Endometrium (tissue), 2 donors: ENCODE results near the gene CCT5.
"Not testable (repeated sequence)": the region's sequence is repeated elsewhere in the genome, so short reads cannot be mapped to it uniquely, and the experiment has no call there.

ENCODE experiments used
- FAIRE-seq: peaks from 2 replicates; lab custom pipeline; 2012; peaks lifted over from hg19 to GRCh38; lab: Jason Lieb, UNC
- donor health status: control.
- donor health status: control.

The CCT5 gene

DNA sequence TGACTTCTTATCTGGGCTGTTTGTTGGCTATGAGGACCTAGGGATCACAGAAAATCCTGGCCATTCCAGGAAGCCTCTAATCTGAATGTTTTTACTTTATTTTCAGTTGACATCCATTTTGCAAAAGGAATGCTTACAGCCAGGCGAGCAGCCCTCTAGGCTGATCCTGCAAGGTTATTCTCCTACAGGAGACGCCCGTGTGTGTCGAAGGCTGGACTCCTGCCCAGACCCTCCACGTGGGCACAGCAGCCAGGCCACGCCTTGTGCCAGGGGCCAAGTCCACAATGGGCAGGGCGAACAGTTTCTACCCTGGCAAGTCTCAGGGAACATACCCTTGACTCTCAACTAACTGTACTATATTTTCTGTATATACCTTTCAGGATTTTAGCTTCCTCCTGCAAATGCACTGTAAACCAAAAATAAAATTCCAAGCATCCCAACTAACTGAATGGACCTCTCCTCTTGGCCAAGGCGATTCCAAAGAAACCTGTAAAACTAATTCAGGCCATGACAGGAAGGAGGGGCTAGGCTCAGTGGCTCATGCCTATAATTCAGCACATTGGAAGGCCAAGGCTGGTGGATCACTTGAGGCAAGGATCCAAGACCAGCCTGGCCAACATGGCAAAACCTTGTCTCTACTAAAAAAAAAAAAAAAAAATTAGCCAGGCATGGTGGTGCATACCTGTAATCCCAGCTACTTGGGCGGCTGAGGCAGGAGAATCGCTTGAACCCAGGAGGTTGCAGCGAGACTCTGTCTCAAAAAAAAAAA lies 51.9 kb downstream of the CCT5 start:
- no peak for FAIRE-seq

DNA sequence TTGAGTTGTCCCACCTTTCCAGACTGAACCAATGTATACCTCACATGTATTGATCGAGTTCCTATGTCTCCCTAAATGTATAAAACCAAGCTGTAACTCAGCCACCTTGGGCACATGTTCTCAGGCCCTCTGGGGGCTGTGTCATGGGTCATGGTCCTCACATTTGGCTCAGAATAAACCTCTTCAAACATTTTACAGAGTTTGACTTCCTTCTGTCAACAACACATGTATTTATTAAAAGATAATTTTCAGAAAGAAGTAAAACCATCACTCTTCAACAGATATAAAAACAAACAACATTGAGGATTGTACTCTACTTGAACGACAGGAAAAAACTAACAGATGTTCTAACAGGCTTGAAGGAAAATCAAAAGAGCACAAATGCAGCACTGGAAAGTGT lies 53.1 kb downstream of the CCT5 start:
- FAIRE-seq = no peak

DNA sequence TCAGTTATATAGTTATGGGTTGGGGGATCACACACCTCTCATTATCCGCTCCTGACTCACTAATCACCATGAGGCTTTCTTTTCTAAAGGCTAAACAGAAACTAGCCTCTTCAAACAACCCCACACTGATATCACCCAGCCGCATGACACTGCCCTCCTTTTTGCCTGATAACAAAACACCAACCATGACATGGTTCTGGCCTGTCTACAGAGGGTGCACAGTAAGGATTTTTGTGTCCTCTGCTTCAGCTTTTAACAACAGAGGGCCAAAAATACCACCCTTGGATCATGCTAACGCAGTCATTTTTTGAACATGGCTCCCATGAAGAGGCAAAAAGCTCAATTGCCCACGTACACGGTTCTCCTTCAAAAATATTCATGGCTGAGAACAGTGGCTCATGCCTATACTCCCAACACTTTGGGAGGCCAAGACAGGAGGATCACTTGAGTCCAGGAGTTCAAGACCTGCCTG lies 53.7 kb downstream of the CCT5 start:
- FAIRE-seq = no peak

DNA sequence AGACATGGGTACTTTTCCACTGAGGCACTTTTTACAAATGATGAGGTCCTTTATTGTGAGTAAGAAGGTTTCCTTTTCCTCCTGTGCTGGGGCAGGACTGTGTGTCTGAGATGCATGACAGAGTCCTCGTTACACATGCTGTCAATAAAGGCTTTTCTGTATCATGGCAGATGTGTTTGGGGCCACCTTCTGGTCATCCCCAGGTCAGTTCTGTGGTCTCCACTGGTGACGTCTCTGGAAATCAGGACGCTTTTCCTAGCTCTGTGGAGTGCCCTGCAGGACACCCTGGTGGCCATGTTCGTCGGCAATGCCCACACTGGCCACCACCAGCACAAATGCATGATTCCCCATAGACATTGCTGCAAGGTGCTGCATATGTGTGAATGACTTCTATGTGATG lies 54.9 kb downstream of the CCT5 start:
- FAIRE-seq = no peak

DNA sequence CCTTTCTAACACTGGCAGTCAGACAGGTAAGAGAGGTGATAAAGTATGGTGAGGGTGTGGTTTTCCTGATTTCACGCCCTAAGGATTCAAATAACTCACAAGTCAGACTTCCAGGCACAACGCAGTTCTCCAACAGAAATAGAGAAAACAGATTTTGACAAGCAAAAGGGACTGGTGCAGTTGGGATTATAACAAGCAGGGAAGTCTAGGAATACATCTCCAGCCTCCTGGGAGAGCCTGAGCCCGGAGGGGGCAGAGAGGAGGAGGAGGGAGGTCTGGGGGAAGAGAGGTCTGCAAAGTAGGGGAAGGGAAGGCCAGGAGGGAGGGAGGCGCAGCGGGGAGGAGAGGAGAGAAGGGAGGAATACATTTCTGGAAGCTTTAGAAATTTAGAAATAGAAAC lies 56.0 kb downstream of the CCT5 start:
- no peak for FAIRE-seq

DNA sequence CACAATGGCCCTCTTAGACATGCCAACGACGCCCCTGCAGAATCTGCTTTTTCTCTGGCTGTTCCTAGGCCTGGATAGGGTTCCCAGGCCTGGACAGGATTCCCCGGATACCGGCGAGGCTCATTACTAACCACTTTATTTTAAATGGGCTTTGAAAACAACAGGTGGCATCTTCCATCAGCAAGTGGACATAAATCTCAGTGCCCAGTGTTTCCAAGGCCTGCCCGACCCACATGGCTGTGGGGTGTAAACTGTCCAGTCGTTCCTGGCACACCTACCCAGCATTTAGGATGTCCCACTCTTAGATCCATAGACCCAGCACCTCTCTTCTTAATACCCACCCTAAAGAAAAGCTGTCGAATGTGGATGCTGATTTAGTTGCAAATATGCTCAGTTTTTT lies 56.7 kb downstream of the CCT5 start:
- no peak for FAIRE-seq

DNA sequence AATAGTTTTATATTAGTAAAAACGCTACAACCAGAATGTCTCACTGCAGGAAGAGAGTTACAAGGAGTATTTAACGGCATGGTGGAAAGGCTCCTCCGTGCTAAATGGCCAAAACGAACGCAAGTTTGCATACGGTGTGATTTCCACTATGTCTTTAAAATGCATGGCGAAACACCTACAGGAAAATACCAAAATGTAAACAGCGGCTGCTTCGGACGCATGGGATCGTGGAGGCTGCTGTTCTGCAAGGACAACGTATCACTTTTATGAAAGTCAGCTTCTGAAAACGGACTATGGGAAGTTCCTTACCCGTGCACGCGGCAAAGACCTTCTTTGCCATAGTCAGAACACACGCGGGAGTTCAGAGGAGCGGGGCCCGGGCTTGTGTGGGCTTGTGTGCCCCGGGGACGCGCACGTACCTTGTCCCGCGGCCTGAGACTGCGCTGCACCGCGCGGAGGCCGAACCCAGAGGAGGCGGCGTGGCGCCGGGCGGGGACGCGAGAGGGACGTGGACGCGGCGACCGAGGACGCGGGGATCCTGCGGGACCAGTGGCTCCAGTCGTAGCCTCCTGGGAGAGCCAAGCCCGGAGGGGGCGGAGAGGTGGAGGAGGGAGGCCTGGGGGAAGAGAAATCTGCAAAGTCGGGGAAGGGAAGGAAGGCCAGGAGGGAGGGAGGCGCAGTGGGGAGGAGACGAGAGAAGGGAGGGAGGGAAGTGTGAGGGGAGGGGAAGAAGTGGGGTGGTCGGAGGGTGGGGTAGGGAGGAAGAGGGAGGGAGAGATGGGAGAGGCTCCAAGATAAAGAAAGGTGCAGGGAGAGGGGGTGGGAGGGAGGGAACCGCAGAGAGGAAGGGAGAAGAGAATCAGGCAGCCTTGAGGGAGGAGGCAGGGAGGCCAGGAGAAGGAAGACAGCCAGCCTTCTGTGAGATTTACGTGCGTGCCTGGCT lies 57.4 kb downstream of the CCT5 start, which contains the start of gene CMBL:
TSS of gene CMBL (minus strand) at position 697 of the 943 bp plus-strand sequence. CDS start 17,140 bp downstream, outside the sequence.
- no peak for FAIRE-seq

DNA sequence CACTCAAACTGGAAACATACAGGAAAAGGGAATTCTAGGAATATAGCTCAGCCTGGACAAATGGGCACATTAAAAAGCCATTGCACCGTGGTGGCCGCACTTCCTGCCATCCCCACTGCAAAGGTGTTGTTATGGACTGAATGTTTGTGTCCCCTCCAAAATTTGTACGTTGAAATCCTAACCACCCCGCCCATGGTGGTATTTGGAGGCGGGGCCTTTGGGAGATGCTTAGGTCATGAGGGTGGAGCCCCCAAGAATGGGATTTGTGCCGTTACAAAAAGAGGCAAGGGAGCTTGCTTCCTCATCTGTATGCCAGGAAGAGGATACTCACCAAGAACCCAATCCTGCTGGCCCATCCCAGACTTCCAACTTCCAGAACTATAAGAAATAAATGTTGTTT lies 58.8 kb downstream of the CCT5 start:
- FAIRE-seq = no peak

DNA sequence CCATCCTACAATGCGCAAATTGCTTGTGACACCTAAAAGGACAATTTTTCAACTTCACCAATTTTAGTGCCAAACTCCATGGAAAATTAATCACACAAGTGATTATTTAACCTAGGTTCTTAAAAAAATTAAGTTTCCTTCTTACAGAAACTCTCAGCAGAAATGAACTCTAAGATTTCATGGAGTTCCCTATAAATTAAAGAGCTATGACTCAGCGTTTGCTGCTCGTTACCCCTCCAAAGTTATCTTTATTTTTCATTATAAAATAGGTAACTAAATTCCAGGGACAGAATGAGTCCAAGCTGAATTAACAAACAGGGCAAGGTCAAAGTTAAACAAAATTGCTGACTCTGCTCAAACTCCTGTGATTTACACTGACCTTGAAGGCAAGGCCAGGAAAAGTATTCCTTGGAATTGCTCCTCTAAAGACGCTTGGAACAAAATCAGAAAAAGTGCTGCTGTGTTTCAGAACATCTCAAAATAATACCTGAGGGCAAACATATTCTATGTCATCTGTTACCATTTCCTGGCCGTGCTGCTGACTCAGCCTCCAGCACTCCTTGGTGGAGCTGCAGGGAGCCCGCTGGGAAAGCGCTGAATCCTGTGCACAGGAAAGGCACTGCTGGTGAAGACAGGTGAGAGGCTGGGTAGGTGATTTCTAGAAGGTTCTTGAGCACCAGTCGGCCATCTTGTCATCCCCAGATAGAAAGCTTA lies 60.1 kb downstream of the CCT5 start:
- FAIRE-seq = no peak

DNA sequence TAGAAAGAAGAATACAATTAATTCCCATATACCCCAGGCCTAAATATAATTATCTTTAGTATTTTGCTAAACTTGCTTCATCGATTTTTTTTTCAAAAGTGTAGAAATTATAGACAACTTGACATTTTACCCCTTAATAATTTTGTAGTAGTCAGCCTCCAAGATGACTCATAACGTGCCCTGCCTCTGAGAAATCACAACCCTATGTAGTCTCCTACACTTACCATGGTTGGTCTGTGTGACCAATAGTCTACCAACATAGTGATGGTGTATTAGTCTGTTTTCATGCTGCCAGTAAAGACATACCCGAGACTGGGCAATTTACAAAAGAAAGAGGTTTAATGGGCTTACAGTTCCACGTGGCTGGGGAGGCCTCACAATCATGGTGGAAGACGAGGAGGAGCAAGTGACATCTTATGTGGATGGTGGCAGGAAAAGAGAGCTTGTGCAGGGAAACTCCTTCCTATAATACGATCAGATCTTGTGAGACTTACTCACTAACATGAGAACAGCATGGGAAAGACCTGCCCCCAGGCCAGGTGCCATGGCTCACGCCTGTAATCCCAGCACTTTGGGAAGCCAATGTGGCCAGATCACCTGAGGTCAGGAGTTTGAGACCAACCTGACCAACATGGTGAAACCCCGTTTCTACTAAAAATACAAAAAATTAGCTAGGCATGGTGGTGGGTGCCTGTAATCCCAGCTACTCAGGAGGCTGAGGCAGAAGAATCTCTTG lies 60.9 kb downstream of the CCT5 start:
- FAIRE-seq = not testable (repeated sequence)

DNA sequence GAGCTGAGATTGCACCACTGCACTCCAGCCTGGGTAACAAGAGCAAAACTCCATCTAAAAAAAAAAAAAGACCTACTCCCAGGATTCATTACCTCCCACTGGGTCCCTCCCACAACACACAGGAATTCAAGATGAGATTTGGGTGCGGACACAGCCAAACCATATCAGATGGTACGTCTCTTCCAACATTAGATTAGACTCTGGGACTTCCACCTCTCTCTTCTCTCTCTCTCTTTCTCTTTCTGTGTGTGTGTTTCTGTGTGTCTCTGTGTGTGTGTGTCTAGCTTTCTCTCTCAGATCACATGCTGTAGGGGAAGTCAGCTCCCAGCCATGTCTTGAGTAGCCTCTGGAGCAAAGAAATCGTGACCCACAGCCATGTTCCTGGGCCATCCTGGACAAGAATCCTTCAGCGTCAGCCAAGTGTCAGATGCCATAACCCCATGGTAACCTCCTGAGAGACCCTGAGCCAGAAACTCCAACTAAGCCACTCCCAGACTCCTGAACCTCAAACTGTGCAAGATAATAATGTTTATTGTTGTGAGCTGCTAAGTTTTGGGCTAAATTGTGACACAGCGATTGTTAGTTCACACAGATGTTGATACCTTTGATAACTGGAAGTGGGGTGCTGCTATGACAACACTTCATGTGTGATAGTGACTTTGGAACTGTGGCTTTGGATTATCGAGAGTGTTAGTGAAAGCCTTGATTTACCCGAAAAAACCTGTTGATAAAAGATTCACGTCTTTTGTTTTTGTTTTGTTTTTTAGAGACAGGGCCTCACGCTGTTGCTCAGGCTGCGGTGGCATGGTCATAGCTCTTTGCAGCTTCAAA lies 61.7 kb downstream of the CCT5 start:
- no peak for FAIRE-seq

DNA sequence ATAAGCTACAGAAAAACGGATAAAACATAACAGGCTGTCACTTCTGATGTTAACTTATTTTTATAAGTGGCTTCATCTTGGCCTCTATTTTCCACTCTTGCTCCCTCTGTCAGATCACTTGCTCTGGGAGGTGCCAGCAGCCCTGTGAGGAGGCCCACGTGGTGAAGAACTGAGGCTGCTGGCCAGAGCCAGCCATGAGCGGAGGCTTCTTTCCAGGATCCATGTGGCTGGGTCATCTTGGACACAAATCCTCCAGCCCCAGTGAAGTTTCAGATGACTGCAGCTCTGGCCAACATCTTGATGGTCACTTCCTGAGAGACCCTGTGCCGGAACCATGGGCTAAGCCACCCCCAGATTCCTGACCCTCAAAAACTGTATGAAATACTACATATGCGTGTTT lies 65.1 kb downstream of the CCT5 start:
- FAIRE-seq = no peak
